K562 (cell line): ENCODE results near the gene RPS28. TPM values are rescaled to one million over a fixed set of nuclear protein-coding genes. Genes with fewer than 3 reads are reported as not detected.
A peak's percentile ranks its signal among the peaks of the same experiment; 100 is the strongest.

ENCODE experiments used
- ATAC-seq: fragments of 200-7000 bp; cut with Tn5 transposase; 3 replicates; pipeline ENCODE4 v1.9.1; 2020; ENCODE audit warnings: moderate library complexity
- BruUV-seq: library from RNA; stranded (reverse); fragments of 400-500 nt; replicated peaks from 2 replicates; lab custom pipeline; 2021; lab: Mats Ljungman, UMichigan
- CTCF ChIA-PET: fragments of 300-600 bp; formaldehyde crosslinking; extraction: SDS; loops from one replicate; lab custom pipeline; 2021; ENCODE audit warnings: low intra/inter-chr PET ratio; lab: Yijun Ruan, JAX
- POLR2A ChIA-PET: fragments of 300-600, 350-650 bp; sonication (Branson Sonifier 250); formaldehyde crosslinking; extraction: SDS; loops from one replicate; lab custom pipeline; 2021; ENCODE audit warnings: antibody characterized with exemption, inconsistent platforms; lab: Yijun Ruan, JAX
- DNase-seq, 4 experiments: peaks; one replicate each; pipeline versions ENCODE4 v3.0.0 to v3.0.0-alpha.2; 2011 to 2018; ENCODE audit warnings: low spot score in 3 of 4, mixed read lengths in 3 of 4; ENCODE audit errors: extremely low read depth in 1 of 4
- FAIRE-seq: peaks from 2 replicates; lab custom pipeline; 2011; peaks lifted over from hg19 to GRCh38; lab: Jason Lieb, UNC
- H2AFZ ChIP-seq: 2 replicates; pipeline ENCODE4 v1.6.0; 2011; ENCODE audit warnings: low read depth, low read length, control low read depth, inconsistent platforms
- H3K27ac ChIP-seq: fragments of 200-600 bp; 3 replicates; pipeline ENCODE4 v1.8.0; 2011; ENCODE audit warnings: low read depth, mild to moderate bottlenecking, control low read depth, inconsistent platforms, low read length, moderate library complexity, mixed read lengths; ENCODE audit errors: extremely low read depth
- H3K27me3 ChIP-seq, 2 experiments: fragments of 300-600 bp in 1 of 2; 2 replicates in 1 of 2; 3 replicates in 1 of 2; pipeline versions ENCODE4 v1.6.0 to v1.8.0; 2011; ENCODE audit warnings: inconsistent platforms in 2 of 2, low read length in 2 of 2, mild to moderate bottlenecking in 1 of 2, mixed read lengths in 1 of 2, moderate library complexity in 1 of 2; ENCODE audit not compliant: control insufficient read depth in 2 of 2, insufficient read depth in 2 of 2
- H3K36me3 ChIP-seq: fragments of 300-600 bp; 3 replicates; pipeline ENCODE4 v1.8.0; 2011; ENCODE audit warnings: mild to moderate bottlenecking, low read length, inconsistent platforms; ENCODE audit not compliant: control insufficient read depth, insufficient read depth
- H3K4me1 ChIP-seq, 2 experiments: fragments of 200-600 bp in 1 of 2; replicated peaks in 1 of 2; 2 replicates in 1 of 2; 3 replicates in 1 of 2; pipeline versions ENCODE4 v1.5.1 to v1.8.0; 2011; ENCODE audit warnings: inconsistent platforms in 2 of 2, low read length in 2 of 2, mild to moderate bottlenecking in 1 of 2, mixed read lengths in 1 of 2, moderate library complexity in 1 of 2; ENCODE audit not compliant: control insufficient read depth in 2 of 2, insufficient read depth in 2 of 2
- H3K4me2 ChIP-seq: 2 replicates; pipeline ENCODE4 v1.6.1; 2011; ENCODE audit warnings: low read length, control low read depth, inconsistent platforms, mixed read lengths; ENCODE audit not compliant: insufficient read depth
- H3K4me3 ChIP-seq: fragments of 200-600 bp; sonication (generic), shearing (Covaris generic); 2 replicates; pipeline ENCODE4 v1.5.1; 2016; ENCODE audit warnings: control low read depth, inconsistent platforms
- H3K79me2 ChIP-seq: fragments of 200-600 bp; 3 replicates; pipeline ENCODE4 v1.8.0; 2011; ENCODE audit warnings: low read length, inconsistent platforms; ENCODE audit not compliant: control insufficient read depth, insufficient read depth
- H3K9ac ChIP-seq, 2 experiments: 2 replicates each; pipeline versions ENCODE4 v1.6.0 to v1.6.1; 2011; ENCODE audit warnings: low read depth in 2 of 2, low read length in 2 of 2, control low read depth in 1 of 2, inconsistent platforms in 1 of 2, mild to moderate bottlenecking in 1 of 2, mixed read lengths in 1 of 2; ENCODE audit not compliant: insufficient read depth in 1 of 2
- H3K9me1 ChIP-seq: one replicate; pipeline ENCODE4 v1.6.0; 2011; ENCODE audit warnings: inconsistent platforms, mild to moderate bottlenecking, low read length, moderate library complexity; ENCODE audit not compliant: control insufficient read depth, insufficient read depth
- H3K9me3 ChIP-seq: replicated peaks from 2 replicates; pipeline ENCODE4 v1.5.1; 2011; ENCODE audit warnings: low read depth, low read length, inconsistent platforms; ENCODE audit not compliant: control insufficient read depth, insufficient read depth
- H4K20me1 ChIP-seq: replicated peaks from 2 replicates; pipeline ENCODE4 v1.6.1; 2011; ENCODE audit warnings: low read length, inconsistent platforms, mixed read lengths; ENCODE audit not compliant: control insufficient read depth, insufficient read depth
- BCOR ChIP-seq: fragments of 450-650 bp; IDR thresholded peaks from 2 replicates; pipeline ENCODE4 v1.6.1; 2016
- CEBPG ChIP-seq, 3 experiments: fragments of 200-800 bp in 1 of 3; sonication (Bioruptor generic) in 1 of 3; sonication (generic) in 1 of 3; formaldehyde crosslinking in 1 of 3; IDR thresholded peaks in 2 of 3; conservative IDR thresholded peaks in 1 of 3; 2 replicates each; pipeline versions ENCODE4 v1.6.1 to v1.8.0; 2016 to 2022; ENCODE audit warnings: missing compliant biosample characterization in 2 of 3, missing genetic modification characterization in 2 of 3, mild to moderate bottlenecking in 1 of 3, missing genetic modification reagents in 1 of 3
- GABPA ChIP-seq: fragments of 200-800 bp; sonication (Bioruptor generic); conservative IDR thresholded peaks from 2 replicates; pipeline ENCODE4 v1.6.1; 2016; ENCODE audit warnings: low read depth, missing genetic modification characterization, missing compliant biosample characterization
- KAT2B ChIP-seq: IDR thresholded peaks from one replicate; pipeline ENCODE4 v1.6.1; 2012; ENCODE audit warnings: low read depth, mild to moderate bottlenecking, control low read depth, inconsistent platforms, low read length, moderate library complexity
- KDM5B ChIP-seq: fragments of 200-600 bp; sonication (generic); IDR thresholded peaks from 2 replicates; pipeline ENCODE4 v1.6.1; 2012; ENCODE audit warnings: low read depth, mild to moderate bottlenecking, moderate library complexity, low read length, control low read depth, inconsistent platforms; ENCODE audit not compliant: insufficient replicate concordance
- NCOA4 ChIP-seq: fragments of 450-650 bp; IDR thresholded peaks from 2 replicates; pipeline ENCODE4 v1.6.1; 2018; ENCODE audit warnings: mild to moderate bottlenecking; ENCODE audit not compliant: partially characterized antibody
- POU5F1 ChIP-seq: fragments of 150-350 bp; IDR thresholded peaks from 2 replicates; pipeline ENCODE4 v1.6.1; 2014; ENCODE audit warnings: borderline replicate concordance, low read length, low read depth, mild to moderate bottlenecking; ENCODE audit not compliant: partially characterized antibody
- SMAD4 ChIP-seq: fragments of 250-450 bp; sonication (Bioruptor Pico); conservative IDR thresholded peaks from 2 replicates; pipeline ENCODE4 v1.8.0; 2021; ENCODE audit warnings: inconsistent platforms, mild to moderate bottlenecking, moderate library complexity
- WGBS: fragments of 100-300 bp; shearing (Covaris generic); methylation state at CpG from one replicate; pipeline ENCODE4 v1.1.6; 2016; ENCODE audit warnings: low coverage, mixed read lengths; ENCODE audit not compliant: insufficient coverage; ENCODE audit errors: missing lambda C conversion rate; 5-methylcytosine and 5-hydroxymethylcytosine counted together
- in situ Hi-C: fragments of 300-500 bp; cut with MboI; formaldehyde crosslinking; loops from 4 replicates; pipeline ENCODE4 v1.15.0; 2018; ENCODE audit warnings: inconsistent platforms, mixed read lengths
- intact Hi-C: fragments of 100-400 bp; cut with micrococcal nuclease; formaldehyde crosslinking; loops from 2 replicates; pipeline ENCODE4 v1.14.2; 2022
- polyA plus RNA-seq, 8 experiments: library from polyadenylated mRNA; depleted of rRNA in 4 of 8; stranded (reverse) in 5 of 8; unstranded in 3 of 8; fragments of >200 nt; fragmentation: Nextera tagmentation in 2 of 8; fragmentation: Illumina TruSeq in 1 of 8; extraction: Ambion mirVana in 2 of 8; extraction: Trizol in 1 of 8; gene quantifications; 2 replicates each; pipeline versions ENCODE4 v1.2.1 to v1.2.3, GENCODE V29; 2011 to 2014; ENCODE audit warnings: inconsistent platforms in 1 of 8, missing spikeins in 1 of 8
- total RNA-seq, 7 experiments: library from RNA; depleted of rRNA in 6 of 7; stranded (reverse); fragments of >200 nt in 6 of 7; fragmentation: Illumina TruSeq in 2 of 7; extraction: Trizol in 2 of 7; gene quantifications; 2 replicates each; pipeline versions ENCODE4 v1.2.1 to v1.2.3, GENCODE V29; 2011 to 2021; ENCODE audit warnings: low replicate concordance in 1 of 7
- TF ChIP-seq, protein P1 (sequence below): sonication (generic); formaldehyde crosslinking; IDR thresholded peaks from 2 replicates; pipeline ENCODE4 v1.8.1; 2023; ENCODE audit warnings: mild to moderate bottlenecking, missing genetic modification reagents

RPS28 gene
- total and polyA plus RNA-seq, 9 of the 15 experiments (the other 6 are each of a cell fraction or from before 2014, with no cell fraction given): 165 to 2,827 (median 1,303) TPM

GRCh38 chr19:8367327-8368001, 46.2 kb downstream of the RPS28 start:
- DNase-seq (peak; percentile 49 to 58 (median 54)), FAIRE-seq (no peak), ATAC-seq (peak; percentile 33)
- 0 out of 4 replicates have a peak overlapping the region, but pooled peaks of 1 of the 2 experiments have one; percentile 43 for H3K9ac ChIP-seq
- no peaks in the 10 kb centered on the region for H3K9me3 ChIP-seq
- peak overlapping the region; percentile 44 for H2AFZ ChIP-seq
- H3K9me1 ChIP-seq: no peaks in the 10 kb centered on the region
- H3K36me3 ChIP-seq: no peaks in the 10 kb centered on the region
- intact Hi-C loops: no loop called here
- H4K20me1 ChIP-seq: no peaks in the 10 kb centered on the region
- H3K4me2 ChIP-seq: peak overlapping the region; percentile 18
- POLR2A ChIA-PET: interaction anchor here (0.6 to 1.2 kb wide), 4 partner anchors 13 to 22 kb away, joined by 3 to 5 read pairs (median 4); no protein-coding TSS in a partner anchor
- H3K27ac ChIP-seq: no peak overlapping the region
- H3K27me3 ChIP-seq: peaks cover 0 to 12% of the 10 kb centered on the region in 2 experiments; a peak in 1 of 5 replicates
- no peak overlapping the region for H3K4me3 ChIP-seq
- in situ Hi-C loops: no loop called here
- BruUV-seq: no TSS peak
- CTCF ChIA-PET: interaction anchor here (0.5 to 1.4 kb wide), 2 partner anchors 14 to 57 kb away, joined by 3 read pairs; no protein-coding TSS in a partner anchor
- peaks cover 24 to 55% of the 10 kb centered on the region in 2 experiments for H3K4me1 ChIP-seq
- no peaks in the 10 kb centered on the region for H3K79me2 ChIP-seq
- WGBS: 19% methylated on average over 21 of the region's 23 CpGs
- TF ChIP-seq SMAD4 (CRISPR knock-in tag) (peak; percentile 90), KDM5B (peak; percentile 12), POU5F1 (no peak), GABPA (tag) (peak; percentile 49; the same call in 1 of the 2 replicates), NCOA4 (peak; percentile 21), CEBPG (CRISPR knock-in tag; IDR thresholded peaks at IDR 0.05) (no peak), CEBPG (tag; conservative IDR thresholded peaks at IDR 0.05 in 1 of 2, IDR thresholded peaks at IDR 0.05 in 1 of 2) (peak in 1 of 2 experiments; percentile 60; a peak in 2 of 4 replicates), BCOR (peak; percentile 61; the same call in 1 of the 2 replicates), KAT2B (no peak)
- TF ChIP-seq, protein P1, sequence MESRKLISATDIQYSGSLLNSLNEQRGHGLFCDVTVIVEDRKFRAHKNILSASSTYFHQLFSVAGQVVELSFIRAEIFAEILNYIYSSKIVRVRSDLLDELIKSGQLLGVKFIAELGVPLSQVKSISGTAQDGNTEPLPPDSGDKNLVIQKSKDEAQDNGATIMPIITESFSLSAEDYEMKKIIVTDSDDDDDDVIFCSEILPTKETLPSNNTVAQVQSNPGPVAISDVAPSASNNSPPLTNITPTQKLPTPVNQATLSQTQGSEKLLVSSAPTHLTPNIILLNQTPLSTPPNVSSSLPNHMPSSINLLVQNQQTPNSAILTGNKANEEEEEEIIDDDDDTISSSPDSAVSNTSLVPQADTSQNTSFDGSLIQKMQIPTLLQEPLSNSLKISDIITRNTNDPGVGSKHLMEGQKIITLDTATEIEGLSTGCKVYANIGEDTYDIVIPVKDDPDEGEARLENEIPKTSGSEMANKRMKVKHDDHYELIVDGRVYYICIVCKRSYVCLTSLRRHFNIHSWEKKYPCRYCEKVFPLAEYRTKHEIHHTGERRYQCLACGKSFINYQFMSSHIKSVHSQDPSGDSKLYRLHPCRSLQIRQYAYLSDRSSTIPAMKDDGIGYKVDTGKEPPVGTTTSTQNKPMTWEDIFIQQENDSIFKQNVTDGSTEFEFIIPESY (CRISPR knock-in tag): peak; percentile 76
